ENCODE results near the gene RBM45. TPM values are rescaled to one million over a fixed set of nuclear protein-coding genes. Genes with fewer than 3 reads are reported as not detected.
"Not testable (repeated sequence)": the region's sequence is repeated elsewhere in the genome, so short reads cannot be mapped to it uniquely, and the experiment has no call there.

Gene RBM45
- total RNA-seq, 3 donors from 2014 or later: 12.8 to 18.1 (median 15.4) TPM

GRCh38 chr2:178074123-178075005, 37.9 kb upstream of the RBM45 start:
- no peak for DNase-seq (ENCODE audit: low spot score in 2 of 2)
- TF ChIP-seq CTCF (IDR thresholded peaks at IDR 0.05) (no peak), POLR2AphosphoS5 (IDR thresholded peaks at IDR 0.05) (no peak), POLR2A (IDR thresholded peaks at IDR 0.05) (no peak)
- H3K9me3 ChIP-seq: no peaks in the 10 kb centered on the region
- intact Hi-C loops (cut with DNase I; ENCODE audit: low total_unique reads): no loop called here
- peak overlapping the region in 1 of 2 donors; percentile 56 for H3K27ac ChIP-seq
- H3K36me3 ChIP-seq: no peaks in the 10 kb centered on the region
- no peaks in the 10 kb centered on the region for H3K27me3 ChIP-seq
- no peak overlapping the region for H3K4me3 ChIP-seq
- H3K4me1 ChIP-seq: no peaks in the 10 kb centered on the region

DNA sequence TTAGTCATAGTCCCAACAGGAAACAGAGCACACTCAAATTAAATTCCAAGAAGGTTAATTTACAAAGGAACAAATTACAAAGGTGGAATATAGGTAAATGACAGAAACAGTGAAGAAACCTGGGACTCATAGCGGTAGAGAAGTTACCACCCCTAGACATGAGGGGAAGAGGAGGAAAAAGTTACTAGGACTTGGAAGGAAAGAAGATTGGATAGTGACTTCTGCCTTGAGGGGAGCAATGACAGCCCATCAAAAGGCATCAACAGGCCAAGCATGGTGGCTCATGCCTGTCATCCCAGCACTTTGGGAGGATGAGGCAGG, 37.3 kb upstream of the RBM45 start:
- no peak for DNase-seq (ENCODE audit: low spot score in 2 of 2)
- Histone ChIP-seq H3K36me3 (no peaks in the 10 kb centered on the region), H3K4me1 (no peaks in the 10 kb centered on the region), H3K27ac (peak overlapping the region; percentile 56 to 62), H3K4me3 (no peak overlapping the region), H3K27me3 (no peaks in the 10 kb centered on the region), H3K9me3 (no peaks in the 10 kb centered on the region)
- TF ChIP-seq CTCF (IDR thresholded peaks at IDR 0.05) (no peak), POLR2AphosphoS5 (IDR thresholded peaks at IDR 0.05) (no peak), POLR2A (IDR thresholded peaks at IDR 0.05) (no peak)
- intact Hi-C loops (cut with DNase I; ENCODE audit: low total_unique reads): no loop called here

- Histone ChIP-seq H3K36me3 (no peaks in the 10 kb centered on the region), H3K27me3 (no peaks in the 10 kb centered on the region), H3K4me1 (no peaks in the 10 kb centered on the region), H3K27ac (no peak overlapping the region), H3K9me3 (no peaks in the 10 kb centered on the region), H3K4me3 (no peak overlapping the region)
- no peak for DNase-seq (ENCODE audit: low spot score in 2 of 2)
- intact Hi-C loops (cut with DNase I; ENCODE audit: low total_unique reads): no loop called here
- TF ChIP-seq CTCF (IDR thresholded peaks at IDR 0.05) (no peak), POLR2AphosphoS5 (IDR thresholded peaks at IDR 0.05) (no peak), POLR2A (IDR thresholded peaks at IDR 0.05) (no peak)
Observed at GRCh38 chr2:178076130-178076529, 36.1 kb upstream of the RBM45 start.

DNA sequence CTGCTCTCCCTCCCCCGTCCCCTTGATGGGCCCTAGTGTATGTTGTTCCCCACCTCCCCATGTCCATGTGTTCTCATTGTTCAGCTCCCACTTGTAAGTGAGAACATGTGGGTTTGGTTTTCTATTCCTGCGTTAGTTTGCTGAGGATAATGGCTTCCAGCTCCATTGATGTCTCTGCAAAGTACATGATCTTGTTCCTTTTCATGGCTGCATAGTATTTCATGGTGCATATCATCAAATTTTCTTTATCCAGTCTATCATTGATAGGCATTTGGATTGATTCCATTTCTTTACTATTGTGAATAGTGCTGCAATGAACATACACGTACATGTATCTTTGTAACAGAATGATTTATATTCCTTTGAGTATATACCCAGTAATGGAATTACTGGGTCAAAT, 33.0 kb upstream of the RBM45 start:
- H3K4me3 ChIP-seq; H3K27ac ChIP-seq; H3K36me3 ChIP-seq; H3K27me3 ChIP-seq; H3K4me1 ChIP-seq; DNase-seq (ENCODE audit: low spot score in 2 of 2); intact Hi-C loops (cut with DNase I; ENCODE audit: low total_unique reads); H3K9me3 ChIP-seq: not testable (repeated sequence)

DNA sequence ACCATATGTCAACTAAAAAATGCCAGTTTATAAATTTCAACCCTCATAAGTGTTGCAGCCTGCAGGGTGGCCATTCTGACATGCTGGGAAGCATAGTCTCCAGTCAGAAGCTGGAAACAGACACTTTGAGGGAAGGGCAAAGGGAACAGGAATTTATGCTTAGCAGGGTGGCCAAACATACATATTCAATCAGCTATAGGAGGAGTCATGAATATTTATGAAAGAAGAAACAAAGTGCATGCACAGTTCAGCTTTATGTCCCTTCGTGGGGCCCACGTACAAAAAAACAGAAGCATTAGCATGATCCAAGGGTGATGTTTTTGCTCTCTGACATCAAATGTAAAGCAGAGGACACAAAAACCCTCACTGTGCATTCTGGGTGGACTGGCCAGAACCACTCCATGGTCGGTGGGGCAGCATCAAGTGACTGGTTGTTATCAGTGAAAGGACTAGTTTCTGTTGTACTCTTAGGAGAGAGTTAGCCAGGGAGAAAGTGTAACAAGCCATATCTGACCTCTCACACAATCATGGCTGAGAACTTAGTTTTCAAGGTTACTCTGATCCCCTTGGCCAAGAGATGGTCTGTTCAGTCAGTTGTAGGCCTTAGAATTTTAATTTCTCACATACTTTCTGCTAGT, 29.7 kb upstream of the RBM45 start:
- no peaks in the 10 kb centered on the region for H3K27me3 ChIP-seq
- no peaks in the 10 kb centered on the region for H3K36me3 ChIP-seq
- H3K9me3 ChIP-seq: no peaks in the 10 kb centered on the region
- no peak overlapping the region for H3K4me3 ChIP-seq
- no peak for DNase-seq (ENCODE audit: low spot score in 2 of 2)
- no peak overlapping the region for H3K27ac ChIP-seq
- H3K4me1 ChIP-seq: no peaks in the 10 kb centered on the region
- intact Hi-C loops (cut with DNase I; ENCODE audit: low total_unique reads): no loop called here
- TF ChIP-seq CTCF (IDR thresholded peaks at IDR 0.05) (no peak), POLR2AphosphoS5 (IDR thresholded peaks at IDR 0.05) (no peak), POLR2A (IDR thresholded peaks at IDR 0.05) (no peak)

Measured in breast epithelium (tissue), 4 donors.